ENCODE data around the gene PRR7. TPM values are rescaled to one million over a fixed set of nuclear protein-coding genes. Genes with fewer than 3 reads are reported as not detected.

The PRR7 gene
- total and polyA plus RNA-seq, 2 of the 13 experiments (the other 11 are each of a cell fraction or from before 2014, with no cell fraction given), result 4.8 to 5.0 TPM

GRCh38 chr5:177426566-177427210, 19.9 kb upstream of the PRR7 start, which contains the start of gene GRK6 (continued):
- TF ChIP-seq POLR2AphosphoS5 (IDR thresholded peaks at IDR 0.05; ENCODE audit: low read depth, low read length) (no peak), TSC22D2 (CRISPR knock-in tag; IDR thresholded peaks at IDR 0.05; ENCODE audit: borderline replicate concordance) (no peak), UBTF (CRISPR knock-in tag; IDR thresholded peaks at IDR 0.05) (peak; percentile 57; the same call in 1 of the 2 replicates), ZFP37 (CRISPR knock-in tag; IDR thresholded peaks at IDR 0.05; ENCODE audit: borderline replicate concordance) (no peak), NR2F2 (IDR thresholded peaks at IDR 0.05; ENCODE audit: borderline replicate concordance, low read depth) (no peak), ZSCAN29 (CRISPR knock-in tag; conservative IDR thresholded peaks at IDR 0.05) (no peak), SMAD3 (CRISPR knock-in tag; IDR thresholded peaks at IDR 0.05) (no peak), ZMAT3 (CRISPR knock-in tag; conservative IDR thresholded peaks at IDR 0.05) (no peak), ZC3H13 (CRISPR knock-in tag; IDR thresholded peaks at IDR 0.05) (no peak), FLYWCH1 (CRISPR knock-in tag; IDR thresholded peaks at IDR 0.05) (no peak), ZNF101 (CRISPR knock-in tag; IDR thresholded peaks at IDR 0.05; ENCODE audit: borderline replicate concordance, low read depth) (no peak), SAP130 (CRISPR knock-in tag; IDR thresholded peaks at IDR 0.05; ENCODE audit: low read depth) (peak; percentile 1; the same call in 1 of the 2 replicates), ZNF430 (CRISPR knock-in tag; IDR thresholded peaks at IDR 0.05) (no peak), FOXJ3 (CRISPR knock-in tag; IDR thresholded peaks at IDR 0.05; ENCODE audit: borderline replicate concordance) (no peak), FOSL1 (CRISPR knock-in tag; IDR thresholded peaks at IDR 0.05; ENCODE audit: borderline replicate concordance) (no peak), ZNF777 (CRISPR knock-in tag; IDR thresholded peaks at IDR 0.05) (peak; percentile 78), ZNF704 (CRISPR knock-in tag; IDR thresholded peaks at IDR 0.05; ENCODE audit: borderline replicate concordance) (0 out of 2 replicates have a peak, but pooled peaks have one; percentile 0), CBX1 (IDR thresholded peaks at IDR 0.05; ENCODE audit: low read depth) (no peak), ZNF232 (CRISPR knock-in tag; IDR thresholded peaks at IDR 0.05; ENCODE audit: borderline replicate concordance) (no peak), ZSCAN31 (CRISPR knock-in tag; IDR thresholded peaks at IDR 0.05; ENCODE audit: low read depth) (no peak), NCOA5 (CRISPR knock-in tag; IDR thresholded peaks at IDR 0.05) (no peak)
- TF ChIP-seq, protein P1, sequence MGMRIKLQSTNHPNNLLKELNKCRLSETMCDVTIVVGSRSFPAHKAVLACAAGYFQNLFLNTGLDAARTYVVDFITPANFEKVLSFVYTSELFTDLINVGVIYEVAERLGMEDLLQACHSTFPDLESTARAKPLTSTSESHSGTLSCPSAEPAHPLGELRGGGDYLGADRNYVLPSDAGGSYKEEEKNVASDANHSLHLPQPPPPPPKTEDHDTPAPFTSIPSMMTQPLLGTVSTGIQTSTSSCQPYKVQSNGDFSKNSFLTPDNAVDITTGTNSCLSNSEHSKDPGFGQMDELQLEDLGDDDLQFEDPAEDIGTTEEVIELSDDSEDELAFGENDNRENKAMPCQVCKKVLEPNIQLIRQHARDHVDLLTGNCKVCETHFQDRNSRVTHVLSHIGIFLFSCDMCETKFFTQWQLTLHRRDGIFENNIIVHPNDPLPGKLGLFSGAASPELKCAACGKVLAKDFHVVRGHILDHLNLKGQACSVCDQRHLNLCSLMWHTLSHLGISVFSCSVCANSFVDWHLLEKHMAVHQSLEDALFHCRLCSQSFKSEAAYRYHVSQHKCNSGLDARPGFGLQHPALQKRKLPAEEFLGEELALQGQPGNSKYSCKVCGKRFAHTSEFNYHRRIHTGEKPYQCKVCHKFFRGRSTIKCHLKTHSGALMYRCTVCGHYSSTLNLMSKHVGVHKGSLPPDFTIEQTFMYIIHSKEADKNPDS (CRISPR knock-in tag; IDR thresholded peaks at IDR 0.05), result no peak
- TF ChIP-seq, protein P2, sequence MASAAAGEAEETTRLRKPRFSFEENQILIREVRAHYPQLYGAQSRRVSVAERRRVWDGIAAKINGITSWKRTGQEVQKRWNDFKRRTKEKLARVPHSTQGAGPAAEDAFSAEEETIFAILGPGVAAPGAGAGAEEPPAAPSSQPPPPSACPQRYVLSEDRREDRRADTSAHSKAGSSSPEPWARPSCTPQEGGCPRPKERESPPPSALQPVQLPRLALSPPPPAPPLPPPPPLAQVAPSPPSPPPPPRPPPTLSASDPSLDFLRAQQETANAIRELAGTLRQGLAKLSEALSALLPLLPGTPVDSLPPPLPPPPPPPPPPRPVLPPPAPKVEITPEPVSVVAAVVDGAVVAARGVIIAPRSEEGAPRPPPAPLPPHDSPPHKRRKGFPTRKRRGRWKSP (CRISPR knock-in tag; IDR thresholded peaks at IDR 0.05), result no peak
- TF ChIP-seq, protein P3, sequence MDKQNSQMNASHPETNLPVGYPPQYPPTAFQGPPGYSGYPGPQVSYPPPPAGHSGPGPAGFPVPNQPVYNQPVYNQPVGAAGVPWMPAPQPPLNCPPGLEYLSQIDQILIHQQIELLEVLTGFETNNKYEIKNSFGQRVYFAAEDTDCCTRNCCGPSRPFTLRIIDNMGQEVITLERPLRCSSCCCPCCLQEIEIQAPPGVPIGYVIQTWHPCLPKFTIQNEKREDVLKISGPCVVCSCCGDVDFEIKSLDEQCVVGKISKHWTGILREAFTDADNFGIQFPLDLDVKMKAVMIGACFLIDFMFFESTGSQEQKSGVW (CRISPR knock-in tag; IDR thresholded peaks at IDR 0.05; ENCODE audit: borderline replicate concordance), result no peak

Measured in HepG2 (cell line).